G401 (cell line): ENCODE data around the gene GAL3ST2. TPM values are rescaled to one million over a fixed set of nuclear protein-coding genes. Genes with fewer than 3 reads are reported as not detected.
"Not testable (repeated sequence)": the region's sequence is repeated elsewhere in the genome, so short reads cannot be mapped to it uniquely, and the experiment has no call there.

Experiments
- DNase-seq: peaks from one replicate; pipeline ENCODE4 v3.0.0-alpha.2; 2015; ENCODE audit warnings: low spot score
- in situ Hi-C: cut with HindIII; loops from 2 replicates; pipeline ENCODE4 v1.10.0; 2016; ENCODE audit warnings: low sequenced_read_pairs, mixed read lengths
- total RNA-seq: library from RNA; depleted of rRNA; stranded (reverse); fragments of >200 nt; shearing (Covaris generic); gene quantifications from 2 replicates; pipeline ENCODE4 v1.2.3, GENCODE V29; 2014

The GAL3ST2 gene
- total RNA-seq, 1 experiment from 2014 or later = not detected

DNA sequence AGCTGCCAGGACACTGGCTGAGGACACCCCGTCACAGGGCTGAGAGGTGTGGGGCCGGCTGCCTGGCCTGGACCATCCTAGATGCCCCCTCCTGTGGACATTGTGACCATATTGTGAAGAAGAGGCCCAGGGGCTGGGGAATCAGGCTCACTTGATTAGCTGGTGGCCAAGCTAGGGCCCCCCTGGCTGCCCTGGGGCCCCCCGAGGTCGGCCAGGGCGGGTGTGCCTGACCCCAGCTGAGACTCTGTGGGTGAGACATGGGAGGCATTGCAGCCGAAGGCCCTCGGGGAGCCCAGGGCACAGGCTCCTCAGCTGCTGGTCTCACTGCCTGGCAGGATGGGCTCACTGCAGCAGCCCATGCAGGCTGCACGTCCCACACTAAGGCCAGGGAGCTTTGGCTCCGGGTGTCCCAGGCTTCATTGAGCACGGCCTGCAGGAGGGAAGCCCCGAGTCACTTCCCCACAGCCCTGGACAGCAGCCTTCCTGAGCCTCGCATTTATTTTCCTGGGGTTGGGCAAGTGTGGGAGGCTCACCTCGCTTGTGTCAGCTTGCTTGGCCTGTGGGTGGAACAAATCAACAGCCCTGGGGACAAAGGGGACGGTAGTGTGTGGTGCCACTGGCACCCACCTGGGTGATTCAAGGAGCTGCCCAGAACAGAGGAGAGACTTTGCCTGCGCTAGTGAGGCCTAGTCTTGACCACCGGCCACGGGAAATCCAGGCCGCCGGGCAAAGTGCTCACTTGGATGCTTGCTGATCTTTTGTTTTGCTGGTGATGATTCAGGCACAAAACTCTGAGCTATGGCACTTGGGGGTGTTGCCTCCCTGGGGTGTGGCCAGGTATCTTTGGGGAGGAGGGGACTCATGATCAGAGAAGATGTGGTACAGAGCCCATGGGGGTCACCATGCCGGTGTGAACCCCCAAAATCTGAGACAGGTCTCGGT lies 1.3 kb downstream of the GAL3ST2 start:
- in situ Hi-C loops = no loop called here
- DNase-seq = no peak

DNA sequence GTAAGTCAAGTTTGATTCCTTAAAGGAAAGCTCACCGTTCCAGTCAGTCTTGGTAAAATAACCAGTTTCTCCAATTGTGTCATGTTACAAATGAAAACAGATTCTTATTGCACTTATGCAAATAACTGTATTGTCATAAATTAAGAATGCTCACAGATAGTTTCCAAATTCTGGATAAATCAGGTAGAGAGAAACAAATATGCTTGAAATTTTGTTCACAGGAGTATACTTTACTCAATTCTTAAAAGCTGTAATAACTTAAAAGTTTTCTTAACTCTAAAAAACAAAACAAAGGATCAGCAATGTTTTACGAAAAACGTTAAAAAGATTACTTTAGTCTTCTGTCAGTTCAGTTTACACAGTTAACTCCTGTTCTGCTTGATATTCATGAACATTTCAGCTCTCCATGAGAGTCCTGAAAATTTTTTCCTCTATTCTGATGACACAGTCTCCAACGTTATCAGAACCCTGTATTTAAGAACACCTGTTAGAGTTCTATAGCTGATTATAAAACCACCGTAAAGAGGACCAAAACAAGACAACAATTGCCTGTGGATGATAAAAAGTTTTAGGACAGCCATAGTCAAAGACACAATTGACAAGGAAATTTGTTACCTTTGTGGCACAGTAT lies 4.4 kb downstream of the GAL3ST2 start:
- no peak for DNase-seq
- in situ Hi-C loops = no loop called here

GRCh38 chr2:241782053-241782452 lies 5.4 kb downstream of the GAL3ST2 start:
- DNase-seq, in situ Hi-C loops: not testable (repeated sequence)

DNA sequence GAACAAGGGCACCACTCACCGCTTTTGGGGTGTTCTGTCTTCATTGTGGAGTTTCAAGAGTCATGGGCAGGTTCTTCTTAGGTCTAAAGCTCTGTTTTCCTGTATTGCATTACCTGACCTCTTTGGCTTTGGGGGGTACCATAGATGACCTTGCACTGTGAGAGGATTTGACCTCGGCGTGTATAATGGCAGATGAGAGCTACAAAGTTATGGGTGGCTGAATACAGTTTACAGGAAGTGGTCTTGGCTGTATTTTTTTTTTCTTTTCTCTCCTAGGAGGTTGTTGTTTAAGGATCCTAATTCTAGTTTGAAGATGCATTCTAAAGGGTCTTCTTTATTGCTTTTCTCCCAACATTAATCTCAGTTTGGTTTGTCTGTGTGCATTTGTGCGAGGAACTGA lies 11.5 kb downstream of the GAL3ST2 start:
- in situ Hi-C loops = no loop called here

DNA sequence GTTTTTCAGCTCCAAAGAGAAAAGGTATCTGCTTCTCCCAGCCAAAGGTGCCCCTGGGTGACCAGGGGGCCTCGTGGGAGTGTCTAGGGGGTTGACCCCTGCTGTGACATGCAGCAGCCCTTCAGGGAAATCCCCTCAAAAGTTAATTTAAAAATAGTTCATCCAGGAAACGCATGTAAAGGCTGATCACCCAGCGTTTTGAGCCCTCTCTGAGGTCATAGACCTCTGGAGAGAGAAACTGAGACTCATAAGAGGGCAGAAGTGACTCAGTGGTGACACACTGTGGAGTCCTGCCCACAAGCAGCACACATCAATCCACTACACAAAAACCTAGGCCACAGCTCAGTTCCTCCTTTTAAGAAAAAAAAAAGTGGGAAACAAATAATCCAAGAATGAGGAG lies 11.9 kb downstream of the GAL3ST2 start:
- in situ Hi-C loops = no loop called here

More for the DNA sequence above, 11.5 kb downstream of the GAL3ST2 start:
- DNase-seq = no peak

DNA sequence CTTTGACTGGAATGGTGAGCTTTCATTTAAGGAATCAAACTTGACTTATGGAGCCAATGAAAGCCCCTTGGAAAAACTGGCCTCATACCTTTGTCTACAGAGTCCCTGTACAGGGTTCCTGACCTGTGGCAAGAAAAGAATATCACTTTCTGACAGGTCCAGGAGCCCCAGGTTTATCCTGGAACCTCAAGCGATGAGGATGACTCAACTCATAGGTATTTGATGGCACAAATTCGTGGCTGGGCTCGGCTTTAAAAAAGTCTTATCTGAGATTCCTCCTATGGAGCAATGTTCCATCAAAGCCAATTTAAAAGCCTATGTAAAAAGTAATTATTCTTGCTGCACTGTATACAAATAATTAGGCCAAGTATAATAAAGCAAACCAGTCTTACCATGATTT lies 14.8 kb downstream of the GAL3ST2 start:
- DNase-seq, in situ Hi-C loops: not testable (repeated sequence)

More for the DNA sequence above, 11.9 kb downstream of the GAL3ST2 start:
- no peak for DNase-seq

GRCh38 chr2:241793385-241793784 lies 16.8 kb downstream of the GAL3ST2 start:
- DNase-seq = no peak
- in situ Hi-C loops = no loop called here

GRCh38 chr2:241794250-241794823 lies 17.7 kb downstream of the GAL3ST2 start:
- in situ Hi-C loops = no loop called here
- no peak for DNase-seq

- DNase-seq = no peak
- in situ Hi-C loops = no loop called here
Observed at GRCh38 chr2:241795021-241795999, 18.7 kb downstream of the GAL3ST2 start.

- in situ Hi-C loops = no loop called here
- no peak for DNase-seq
Observed at GRCh38 chr2:241796209-241796608, 19.6 kb downstream of the GAL3ST2 start.

DNA sequence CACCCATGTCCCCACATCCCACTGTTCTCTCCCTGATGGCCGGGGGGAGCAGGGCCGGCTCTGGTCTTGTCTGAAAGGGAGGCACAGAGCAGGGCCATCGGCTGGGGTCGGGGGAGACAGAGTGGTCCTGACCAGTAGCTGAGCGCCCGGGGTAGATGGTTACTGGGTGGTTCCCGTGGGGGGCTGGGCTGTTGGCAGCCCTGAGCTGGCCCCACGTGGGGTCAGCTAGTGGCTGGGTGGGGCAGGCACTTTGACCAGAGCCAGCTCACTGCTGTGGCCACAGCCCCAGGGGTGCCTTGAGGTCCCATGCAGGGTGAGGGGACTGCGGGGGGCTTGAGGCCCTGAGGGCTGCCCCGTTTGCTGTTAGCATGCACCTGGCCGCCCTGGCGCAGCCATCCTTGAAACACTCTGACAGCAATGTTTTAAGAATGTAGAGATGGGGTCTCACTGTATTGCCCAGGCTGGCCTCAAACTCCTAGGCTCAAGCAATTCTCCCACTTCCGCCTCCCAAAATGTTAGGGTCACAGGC lies 20.1 kb downstream of the GAL3ST2 start:
- in situ Hi-C loops = no loop called here
- DNase-seq = no peak

- peak; percentile 44 for DNase-seq
- in situ Hi-C loops = no loop called here
Observed at GRCh38 chr2:241797441-241798080, 20.9 kb downstream of the GAL3ST2 start.

DNA sequence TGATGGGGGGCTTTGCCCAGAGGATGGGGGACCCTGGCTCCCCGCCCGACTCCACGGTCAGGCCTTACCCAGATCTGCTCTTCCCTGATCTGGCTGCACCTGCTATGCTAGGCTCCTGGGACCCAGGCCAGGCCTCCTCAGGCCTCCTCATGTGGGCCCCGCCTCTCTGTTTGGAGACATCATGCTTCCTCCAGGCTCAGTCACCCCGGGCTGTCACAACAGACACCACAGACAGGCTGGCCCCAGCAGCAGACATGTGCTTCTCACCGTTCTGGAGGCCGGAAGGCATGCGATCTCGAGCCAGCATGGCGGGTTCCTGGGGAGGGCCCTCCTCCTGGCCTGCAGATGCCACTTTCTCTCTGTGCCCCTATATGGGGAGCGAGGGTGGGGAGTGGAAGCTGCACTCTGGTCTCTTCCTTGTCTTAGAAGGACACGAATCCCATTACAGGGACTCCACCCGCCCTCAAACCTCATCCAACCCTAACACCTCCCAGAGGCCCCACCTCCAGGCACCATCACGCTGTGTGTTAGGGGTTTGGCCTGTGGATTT lies 21.5 kb downstream of the GAL3ST2 start:
- peak; percentile 73 for DNase-seq
- in situ Hi-C loops = no loop called here

- in situ Hi-C loops = no loop called here
- no peak for DNase-seq
Observed at GRCh38 chr2:241798631-241799521, 22.3 kb downstream of the GAL3ST2 start.

DNA sequence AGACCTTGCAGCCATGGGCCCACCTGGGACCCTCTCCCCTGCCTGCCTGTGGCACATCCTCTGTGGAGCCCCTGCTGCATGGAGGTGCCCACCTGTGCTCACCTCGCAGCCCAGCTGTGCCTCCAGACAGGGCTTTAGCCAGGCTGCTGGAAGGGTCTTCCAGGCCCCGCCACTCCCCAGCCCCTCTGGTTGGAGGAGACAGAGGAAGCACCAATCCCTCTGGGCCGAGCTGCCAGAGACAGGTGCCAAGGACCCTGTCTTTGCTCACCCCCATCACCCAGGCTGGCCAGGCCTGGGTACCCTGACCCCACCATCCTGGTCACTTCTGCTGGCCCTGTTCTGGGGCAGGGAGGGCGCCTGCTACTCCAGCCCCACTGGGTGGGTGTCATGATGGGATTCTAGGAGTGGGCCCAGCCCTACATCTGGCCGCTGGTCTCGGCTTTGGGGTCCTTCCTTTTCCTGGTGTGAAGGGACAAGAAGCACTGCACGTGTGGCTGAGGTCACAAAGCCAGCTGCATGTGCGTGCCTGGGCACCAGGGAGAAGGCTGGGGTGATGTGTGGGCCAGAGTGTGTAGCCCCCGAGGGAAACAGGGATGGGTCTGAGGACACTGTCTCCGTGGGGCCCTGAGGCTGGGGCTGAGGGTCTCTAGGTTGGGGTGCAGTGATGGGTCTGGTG lies 23.0 kb downstream of the GAL3ST2 start:
- in situ Hi-C loops = no loop called here
- DNase-seq = no peak

DNA sequence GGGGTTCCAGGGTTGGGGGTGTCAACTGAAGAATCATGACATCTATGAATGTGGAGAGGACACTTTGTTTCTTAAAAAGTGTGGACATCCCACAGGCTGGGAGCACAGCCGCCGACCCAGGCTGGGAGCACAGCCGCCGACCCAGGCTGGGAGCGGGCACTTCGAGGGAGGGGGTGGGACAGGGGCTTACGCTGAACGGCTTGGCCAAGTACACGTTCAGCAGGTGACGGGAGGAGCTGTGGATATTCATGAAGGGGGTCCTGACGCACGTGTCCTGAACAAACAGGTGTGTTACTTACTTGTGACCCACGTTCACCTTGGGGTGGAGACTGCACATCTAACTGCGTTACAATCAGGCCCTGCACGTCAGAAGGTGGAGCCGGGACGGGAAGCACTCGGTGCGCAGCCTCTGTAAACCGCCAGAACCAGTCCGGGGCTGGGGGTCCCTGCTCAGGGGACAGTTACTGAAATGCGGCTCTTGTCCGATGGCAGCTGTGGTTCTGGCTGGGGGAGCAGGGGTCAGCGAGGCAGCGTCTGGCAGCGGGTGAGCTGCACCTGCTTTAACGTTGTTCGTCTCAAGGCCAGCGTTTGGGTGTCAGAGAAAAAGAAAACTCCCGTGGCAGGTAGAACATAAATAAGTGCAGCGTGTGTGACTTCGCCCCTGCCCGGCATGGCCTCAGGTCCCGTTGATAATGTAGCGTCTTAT lies 23.7 kb downstream of the GAL3ST2 start:
- DNase-seq, in situ Hi-C loops: not testable (repeated sequence)
